ENCODE data around the gene GALNT14.

- no peak for TF ChIP-seq POLR2A (IDR thresholded peaks at IDR 0.05; ENCODE audit: control extremely low read depth in 1 of 2, low read depth in 2 of 2, low read length in 2 of 2)
- no peak for TF ChIP-seq CTCF (IDR thresholded peaks at IDR 0.05; ENCODE audit: control extremely low read depth in 1 of 3, insufficient read depth in 1 of 3, low read depth in 1 of 3, low read length in 3 of 3)
- TF ChIP-seq CEBPB (IDR thresholded peaks at IDR 0.05; ENCODE audit: low read depth, low read length), result no peak
- TF ChIP-seq YY1 (IDR thresholded peaks at IDR 0.05; ENCODE audit: low read depth, low read length), result no peak
- no peak for TF ChIP-seq RFX5 (IDR thresholded peaks at IDR 0.05; ENCODE audit: borderline replicate concordance, low read depth, low read length)
- TF ChIP-seq CBX8 (IDR thresholded peaks at IDR 0.05; ENCODE audit: borderline replicate concordance, low read depth, low read length), result no peak
- no peak for TF ChIP-seq POLR2AphosphoS5 (IDR thresholded peaks at IDR 0.05; ENCODE audit: low read depth, low read length)
Measured at GRCh38 chr2:30866974-30867373, 271.3 kb downstream of the GALNT14 start.

Data from H1 (cell line).